Adrenal gland (tissue), 12 donors: ENCODE data around the gene RAD51B. TPM values are rescaled to one million over a fixed set of nuclear protein-coding genes. Genes with fewer than 3 reads are reported as not detected.
A peak's percentile ranks its signal among the peaks of the same experiment; 100 is the strongest.

ENCODE experiments used
- DNase-seq, 7 donors: peaks; one replicate each; pipeline ENCODE4 v3.0.0-alpha.2; 2019 to 2020
- H3K27ac ChIP-seq, 5 donors: fragments of 200-600 bp; sonication (generic) in 4 of 5; 1 replicate in 3 of 5; 2 replicates in 2 of 5; pipeline versions ENCODE4 v1.5.1 to v1.8.0; 2016 to 2020; ENCODE audit warnings: mild to moderate bottlenecking in 1 of 5
- H3K27me3 ChIP-seq: fragments of 200-600 bp; 2 replicates; pipeline ENCODE4 v1.8.0; 2021
- H3K36me3 ChIP-seq, 2 donors: fragments of 200-600 bp; replicated peaks in 1 of 2; 1 replicate in 1 of 2; 2 replicates in 1 of 2; pipeline versions ENCODE4 v1.5.1 to v1.8.0; 2018 to 2022
- H3K4me1 ChIP-seq, 2 donors: fragments of 200-600 bp; replicated peaks in 1 of 2; 1 replicate in 1 of 2; 2 replicates in 1 of 2; pipeline versions ENCODE4 v1.5.1 to v1.8.0; 2018 to 2021
- H3K4me3 ChIP-seq, 4 donors: fragments of 200-600 bp; sonication (generic) in 3 of 4; one replicate each; pipeline ENCODE4 v1.5.1; 2016 to 2018
- H3K9me3 ChIP-seq, 3 donors: fragments of 200-600 bp; sonication (generic) in 1 of 3; replicated peaks in 1 of 3; 1 replicate in 2 of 3; 2 replicates in 1 of 3; pipeline versions ENCODE4 v1.5.1 to v1.8.0; 2016 to 2021
- CTCF ChIP-seq, 6 experiments: fragments of 450-650 bp in 4 of 6; fragments of 200-600 bp in 2 of 6; sonication (generic) in 1 of 6; IDR thresholded peaks; 1 replicate in 5 of 6; 2 replicates in 1 of 6; pipeline versions ENCODE4 v1.5.1 to v1.8.0; 2016 to 2021; ENCODE audit warnings: antibody characterized with exemption in 6 of 6, mild to moderate bottlenecking in 2 of 6, moderate library complexity in 1 of 6
- POLR2A ChIP-seq, 2 donors: fragments of 450-650 bp; IDR thresholded peaks; one replicate each; pipeline ENCODE4 v1.6.1; 2017; ENCODE audit warnings: antibody characterized with exemption in 2 of 2, mild to moderate bottlenecking in 2 of 2, moderate library complexity in 1 of 2
- WGBS, 4 donors: extraction: QIAGEN DNeasy Blood & Tissue Kit in 2 of 4; methylation state at CpG; one replicate each; pipeline versions ENCODE4 v1.1.5 to v1.1.7; 2013 to 2017; 5-methylcytosine and 5-hydroxymethylcytosine counted together
- intact Hi-C, 2 donors: fragments of 100-400 bp; cut with DNase I; formaldehyde crosslinking; loops; one replicate each; pipeline versions ENCODE4 v1.14.1 to v1.15.0; 2022 to 2023
- polyA plus RNA-seq, 3 donors: library from polyadenylated mRNA; stranded (reverse); fragments of 200-250 nt in 2 of 3; fragments of 350-450 nt in 1 of 3; fragmentation: Illumina TruSeq in 1 of 3; extraction: RNeasy Lipid Tissue Mini Kit (QIAGEN cat#74804) in 1 of 3; gene quantifications; one replicate each; pipeline ENCODE4 v1.2.3, GENCODE V29; 2013 to 2014
- total RNA-seq, 9 donors: library from RNA; depleted of rRNA in 4 of 9; stranded (reverse); fragments of >200 nt in 4 of 9; fragments of 120-200 nt in 1 of 9; fragmentation: NEBNext Ultra II Directional in 1 of 9; extraction: Animal tissue kit (Norgen Biotek cat#: 25700) in 1 of 9; gene quantifications; one replicate each; pipeline versions ENCODE4 v1.1.0 to v1.2.4, GENCODE V29; 2013 to 2023
- donor health status: healthy with polysubstance abuse.
- donor health status: Bipolar disorder and iron deficiency.
- donor health status: DM: yes; HTN: yes; CAD: no.
- donor health status: DM: no; HTN: no; CAD: no.
- donor health status: DM: no; HTN: no; CAD: no.
- donor health status: DM: yes; HTN: yes; CAD: no.

The RAD51B gene
- total and polyA plus RNA-seq, 12 donors, result 2.3 to 24.6 (median 12.4) TPM

- no peak overlapping the region for H3K4me3 ChIP-seq
- DNase-seq, result peak in 4 of 7 donors; percentile 52 to 64 (median 58)
- no peaks in the 10 kb centered on the region for H3K27me3 ChIP-seq
- intact Hi-C loops, result no loop called here
- H3K9me3 ChIP-seq, result no peaks in the 10 kb centered on the region
- peaks cover 16 to 54% of the 10 kb centered on the region in 2 donors for H3K4me1 ChIP-seq
- H3K36me3 ChIP-seq, result no peaks in the 10 kb centered on the region
- WGBS, 4 donors, result 66 to 74% (median 71%) methylated on average over 11 to 12 of the region's 12 CpGs
- peak overlapping the region in 2 of 5 donors; percentile 38 to 69 for H3K27ac ChIP-seq
- TF ChIP-seq POLR2A (IDR thresholded peaks at IDR 0.05) (no peak), CTCF (IDR thresholded peaks at IDR 0.05) (no peak)
These were observed 866.0 kb downstream of the RAD51B start for GRCh38 chr14:68685419-68686204.

GRCh38 chr14:68686205-68686465, 866.6 kb downstream of the RAD51B start:
- no peak overlapping the region for H3K4me3 ChIP-seq
- WGBS, 4 donors, result 86 to 100% (median 95%) methylated on average over 1 of the region's 1 CpG; no CpG with 5 or more reads in 1 of the 4 donors
- H3K27ac ChIP-seq, result peak overlapping the region in 1 of 5 donors; percentile 69
- no peaks in the 10 kb centered on the region for H3K36me3 ChIP-seq
- peaks cover 16 to 49% of the 10 kb centered on the region in 2 donors for H3K4me1 ChIP-seq
- DNase-seq, result no peak
- intact Hi-C loops, result no loop called here
- no peaks in the 10 kb centered on the region for H3K9me3 ChIP-seq
- no peaks in the 10 kb centered on the region for H3K27me3 ChIP-seq
- TF ChIP-seq CTCF (IDR thresholded peaks at IDR 0.05) (no peak), POLR2A (IDR thresholded peaks at IDR 0.05) (no peak)

GRCh38 chr14:68686724-68687123, 867.1 kb downstream of the RAD51B start:
- DNase-seq, result peak in 1 of 7 donors; percentile 0
- intact Hi-C loops, result no loop called here
- H3K27ac ChIP-seq, result no peak overlapping the region

GRCh38 chr14:68687746-68688145, 868.2 kb downstream of the RAD51B start:
- intact Hi-C loops, result no loop called here

More at GRCh38 chr14:68686724-68687123, 867.1 kb downstream of the RAD51B start:
- Histone ChIP-seq H3K4me3 (no peak overlapping the region), H3K4me1 (peaks cover 15 to 43% of the 10 kb centered on the region in 2 donors), H3K9me3 (no peaks in the 10 kb centered on the region), H3K27me3 (no peaks in the 10 kb centered on the region), H3K36me3 (no peaks in the 10 kb centered on the region)
- no peak for TF ChIP-seq CTCF (IDR thresholded peaks at IDR 0.05)
- no peak for TF ChIP-seq POLR2A (IDR thresholded peaks at IDR 0.05)
- 82 to 98% (median 92%) methylated on average over 8 of the region's 8 CpGs for WGBS, 4 donors

More at GRCh38 chr14:68687746-68688145, 868.2 kb downstream of the RAD51B start:
- Histone ChIP-seq H3K36me3 (no peaks in the 10 kb centered on the region), H3K27ac (no peak overlapping the region), H3K27me3 (no peaks in the 10 kb centered on the region), H3K4me1 (peaks cover 6 to 33% of the 10 kb centered on the region in 2 donors), H3K9me3 (no peaks in the 10 kb centered on the region), H3K4me3 (no peak overlapping the region)
- 84 to 93% (median 89%) methylated on average over 11 of the region's 11 CpGs for WGBS, 4 donors
- TF ChIP-seq POLR2A (IDR thresholded peaks at IDR 0.05) (no peak), CTCF (IDR thresholded peaks at IDR 0.05) (no peak)
- no peak for DNase-seq
